CD4-positive, CD25-positive, alpha-beta regulatory T cell (primary cell): ENCODE data around the gene MYLIP. TPM values are rescaled to one million over a fixed set of nuclear protein-coding genes. Genes with fewer than 3 reads are reported as not detected.

Experiments
- ATAC-seq, 2 donors: fragments of 150-1000 bp; cut with Tn5 transposase; one replicate each; pipeline ENCODE4 v1.10.0; 2021; ENCODE audit warnings: low read depth in 2 of 2, moderate number of reproducible peaks in 2 of 2, moderate library complexity in 1 of 2
- DNase-seq, 3 donors: peaks; one replicate each; pipeline versions ENCODE4 v3.0.0 to v3.0.0-alpha.2; 2012 to 2022; ENCODE audit warnings: mixed read lengths in 1 of 3
- H3K27ac ChIP-seq: one replicate; pipeline ENCODE4 v1.7.0; 2013; ENCODE audit warnings: mild to moderate bottlenecking, low read length; ENCODE audit not compliant: insufficient read depth, poor library complexity, severe bottlenecking
- H3K27me3 ChIP-seq: one replicate; pipeline ENCODE4 v1.7.0; 2013; ENCODE audit warnings: low read length; ENCODE audit not compliant: control insufficient read depth, insufficient read depth
- H3K36me3 ChIP-seq: one replicate; pipeline ENCODE4 v1.7.0; 2013; ENCODE audit warnings: mild to moderate bottlenecking, low read length, moderate library complexity; ENCODE audit not compliant: control insufficient read depth, insufficient read depth
- H3K4me1 ChIP-seq: 2 replicates; pipeline ENCODE4 v1.7.0; 2013; ENCODE audit warnings: mild to moderate bottlenecking, low read length; ENCODE audit not compliant: insufficient read depth, control insufficient read depth, poor library complexity, severe bottlenecking
- H3K4me3 ChIP-seq: one replicate; pipeline ENCODE4 v1.7.0; 2013; ENCODE audit warnings: low read depth, mild to moderate bottlenecking, low read length, moderate library complexity
- H3K9me3 ChIP-seq, 2 experiments: 1 replicate in 1 of 2; 2 replicates in 1 of 2; pipeline ENCODE4 v1.7.0; 2013; ENCODE audit warnings: low read length in 2 of 2, mild to moderate bottlenecking in 1 of 2, moderate library complexity in 1 of 2; ENCODE audit not compliant: control insufficient read depth in 2 of 2
- H3K27ac Mint-ChIP-seq, 3 donors: one replicate each; pipeline ENCODE4 v1.8.0; 2020 to 2022; ENCODE audit warnings: mild to moderate bottlenecking in 3 of 3, mixed read lengths in 3 of 3, moderate library complexity in 2 of 3
- H3K27me3 Mint-ChIP-seq: one replicate; pipeline ENCODE4 v1.8.0; 2022; ENCODE audit warnings: mild to moderate bottlenecking, mixed read lengths
- H3K36me3 Mint-ChIP-seq: one replicate; pipeline ENCODE4 v1.8.0; 2020; ENCODE audit warnings: mixed read lengths
- H3K4me1 Mint-ChIP-seq, 4 donors: one replicate each; pipeline ENCODE4 v1.8.0; 2020 to 2022; ENCODE audit warnings: mixed read lengths in 4 of 4, mild to moderate bottlenecking in 1 of 4
- H3K4me3 Mint-ChIP-seq, 4 donors: one replicate each; pipeline ENCODE4 v1.8.0; 2020 to 2022; ENCODE audit warnings: mild to moderate bottlenecking in 4 of 4, mixed read lengths in 4 of 4, moderate library complexity in 3 of 4
- H3K9me3 Mint-ChIP-seq, 7 donors: one replicate each; pipeline ENCODE4 v1.8.0; 2020 to 2022; ENCODE audit warnings: mixed read lengths in 7 of 7, mild to moderate bottlenecking in 3 of 7, moderate library complexity in 2 of 7
- polyA plus RNA-seq, 4 donors: library from polyadenylated mRNA; unstranded; fragments of 300-500 nt; fragmentation: Illumina TruSeq; gene quantifications; one replicate each; pipeline ENCODE4 v1.2.3, GENCODE V29; 2021
- total RNA-seq: library from RNA; stranded (reverse); gene quantifications from one replicate; pipeline ENCODE4 v1.2.3, GENCODE V29; 2022

Gene MYLIP
- total and polyA plus RNA-seq, 5 donors from 2014 or later: 62.4 to 236 (median 74.3) TPM

DNA sequence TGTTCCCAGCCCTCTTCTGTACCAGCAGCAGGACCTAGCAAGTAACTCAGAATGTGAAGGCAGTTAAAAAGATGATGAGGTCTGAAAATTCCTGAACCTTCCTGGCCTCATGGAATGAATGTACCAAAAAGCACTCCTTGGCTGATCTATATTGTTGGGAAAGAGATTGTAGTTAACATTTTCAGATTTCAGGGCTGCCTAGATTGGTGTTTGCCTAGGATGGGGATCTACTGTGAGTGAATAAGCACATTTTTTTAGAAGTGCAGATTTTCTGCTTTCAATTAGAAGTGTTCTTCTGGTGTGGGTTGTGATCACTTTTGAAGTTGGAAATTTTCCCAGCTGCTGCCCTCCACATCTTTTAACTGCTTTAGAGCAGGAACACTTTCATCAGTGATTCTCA is 6.2 kb downstream of the MYLIP start:
- ATAC-seq (no peak), DNase-seq (no peak)
- peak overlapping the region; percentile 52 for H3K4me3 ChIP-seq
- peaks cover 90% of the 10 kb centered on the region for H3K4me1 ChIP-seq
- Mint-ChIP-seq H3K27me3 (peaks cover 5% of the 10 kb centered on the region), H3K27ac (peak overlapping the region in 2 of 3 donors; percentile 10 to 69), H3K9me3 (peaks cover 0 to 2% (median 0%) of the 10 kb centered on the region in 7 donors), H3K36me3 (peaks cover 47% of the 10 kb centered on the region), H3K4me3 (peak overlapping the region; percentile 45 to 94 (median 64)), H3K4me1 (peaks cover 64 to 89% (median 81%) of the 10 kb centered on the region in 4 donors)
- no peaks in the 10 kb centered on the region for H3K9me3 ChIP-seq
- no peak overlapping the region for H3K27ac ChIP-seq
- H3K27me3 ChIP-seq: no peaks in the 10 kb centered on the region
- H3K36me3 ChIP-seq: peaks cover 34% of the 10 kb centered on the region

DNA sequence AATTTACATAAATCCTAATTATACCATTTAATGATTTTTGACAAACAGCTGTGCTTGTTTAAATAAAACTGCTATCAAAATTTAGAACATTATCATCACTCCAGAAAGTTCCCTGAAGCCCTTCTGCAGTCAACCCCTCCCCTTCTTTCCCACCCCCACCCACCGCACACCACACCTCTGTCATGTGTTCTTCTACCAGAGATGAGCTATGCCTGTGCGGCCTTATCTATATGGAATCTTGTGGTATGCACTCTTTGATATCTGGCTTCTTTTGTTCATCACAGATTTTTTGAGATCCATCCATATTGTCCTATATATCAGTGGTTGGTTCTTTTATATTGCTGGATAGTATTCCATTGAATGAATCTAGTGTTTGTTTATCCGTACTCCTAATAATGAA is 7.2 kb downstream of the MYLIP start:
- DNase-seq (peak; percentile 36 to 50 (median 46)), ATAC-seq (peak; percentile 29 to 38)
- peaks cover 83% of the 10 kb centered on the region for H3K4me1 ChIP-seq
- H3K27ac ChIP-seq: peak overlapping the region; percentile 58
- Mint-ChIP-seq H3K27me3 (peaks cover under 1% of the 10 kb centered on the region), H3K9me3 (peaks cover 0 to 2% (median 0%) of the 10 kb centered on the region in 7 donors), H3K4me1 (peaks cover 73 to 95% (median 81%) of the 10 kb centered on the region in 4 donors), H3K4me3 (peak overlapping the region; percentile 80 to 94 (median 85)), H3K36me3 (peaks cover 57% of the 10 kb centered on the region), H3K27ac (peak overlapping the region in 2 of 3 donors; percentile 4 to 79)
- no peaks in the 10 kb centered on the region for H3K27me3 ChIP-seq
- no peaks in the 10 kb centered on the region for H3K9me3 ChIP-seq
- peak overlapping the region; percentile 85 for H3K4me3 ChIP-seq
- H3K36me3 ChIP-seq: peaks cover 41% of the 10 kb centered on the region

DNA sequence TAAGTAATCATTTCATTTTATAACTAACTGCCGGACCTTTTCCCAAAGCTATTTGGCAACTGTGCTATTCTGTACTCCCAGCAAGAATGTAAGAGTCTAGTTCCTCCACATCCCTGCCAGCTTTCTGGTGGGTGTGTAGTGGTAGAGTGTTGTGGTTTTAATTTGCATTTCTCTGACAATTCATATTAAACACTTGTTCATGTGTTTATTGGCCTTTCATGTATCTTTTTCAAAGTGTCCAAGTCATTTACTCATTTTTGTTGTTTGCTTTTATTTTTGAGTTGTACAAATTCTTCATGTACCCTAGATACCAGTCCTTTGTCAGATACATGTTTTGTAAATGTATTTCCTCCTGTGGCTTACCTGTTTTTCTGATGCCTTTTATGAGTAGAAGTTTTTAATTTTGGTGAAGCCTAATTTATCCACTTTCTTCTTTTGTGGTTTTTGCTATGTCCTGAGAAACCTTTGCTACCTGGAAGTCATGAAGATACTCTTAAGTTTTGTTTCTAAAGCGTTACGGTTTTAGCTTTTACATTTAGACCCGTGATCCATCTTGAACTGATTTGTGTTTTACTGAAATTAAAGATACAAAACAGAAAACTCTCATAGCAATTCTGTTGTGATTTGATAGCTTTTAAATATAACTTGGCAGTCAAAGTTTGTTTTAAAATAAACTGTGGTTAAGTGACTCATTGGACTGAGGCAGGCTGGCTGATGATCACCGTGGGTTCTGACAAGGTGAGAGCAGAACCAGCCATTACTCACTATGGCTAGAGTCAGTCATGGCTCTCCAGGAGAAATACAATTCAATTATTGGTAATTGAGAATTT is 8.0 kb downstream of the MYLIP start:
- H3K36me3 ChIP-seq: peaks cover 47% of the 10 kb centered on the region
- peak overlapping the region; percentile 80 to 94 (median 85) for H3K4me3 Mint-ChIP-seq
- H3K4me1 Mint-ChIP-seq: peaks cover 72 to 94% (median 79%) of the 10 kb centered on the region in 4 donors
- peaks cover 0 to 2% (median 0%) of the 10 kb centered on the region in 7 donors for H3K9me3 Mint-ChIP-seq
- H3K36me3 Mint-ChIP-seq: peaks cover 63% of the 10 kb centered on the region
- H3K9me3 ChIP-seq: no peaks in the 10 kb centered on the region
- H3K27me3 ChIP-seq: no peaks in the 10 kb centered on the region
- peak overlapping the region; percentile 58 for H3K27ac ChIP-seq
- peak overlapping the region; percentile 4 to 79 (median 70) for H3K27ac Mint-ChIP-seq
- DNase-seq: peak; percentile 15 to 47 (median 40)
- no peaks in the 10 kb centered on the region for H3K27me3 Mint-ChIP-seq
- peak; percentile 87 to 89 for ATAC-seq
- H3K4me3 ChIP-seq: peak overlapping the region; percentile 85
- H3K4me1 ChIP-seq: peaks cover 75% of the 10 kb centered on the region

DNA sequence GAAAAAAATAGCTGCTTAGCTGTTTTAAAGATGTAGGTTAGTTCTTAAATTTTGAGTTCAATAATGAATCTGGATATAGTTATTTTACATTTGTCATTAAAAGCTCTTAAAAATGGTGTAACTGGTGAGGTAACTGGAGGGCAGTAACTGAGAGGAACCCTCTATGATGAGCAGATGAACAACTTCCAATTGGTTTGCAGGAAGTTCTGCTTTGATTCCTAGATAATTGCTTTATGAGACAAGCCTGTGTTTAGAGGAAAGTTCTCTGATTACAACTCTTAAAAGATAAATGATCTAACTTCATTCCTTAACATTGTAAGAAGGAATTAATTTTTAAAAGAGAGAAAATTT is 8.5 kb downstream of the MYLIP start:
- peak overlapping the region; percentile 80 to 94 (median 85) for H3K4me3 Mint-ChIP-seq
- ATAC-seq (no peak), DNase-seq (no peak)
- H3K27me3 ChIP-seq: no peaks in the 10 kb centered on the region
- H3K4me3 ChIP-seq: peak overlapping the region; percentile 85
- no peaks in the 10 kb centered on the region for H3K27me3 Mint-ChIP-seq
- peak overlapping the region; percentile 58 for H3K27ac ChIP-seq
- peaks cover 53% of the 10 kb centered on the region for H3K36me3 ChIP-seq
- H3K27ac Mint-ChIP-seq: peak overlapping the region; percentile 4 to 79 (median 70)
- peaks cover 0 to 2% (median 0%) of the 10 kb centered on the region in 7 donors for H3K9me3 Mint-ChIP-seq
- peaks cover 70 to 89% (median 78%) of the 10 kb centered on the region in 4 donors for H3K4me1 Mint-ChIP-seq
- H3K9me3 ChIP-seq: no peaks in the 10 kb centered on the region
- peaks cover 70% of the 10 kb centered on the region for H3K4me1 ChIP-seq
- H3K36me3 Mint-ChIP-seq: peaks cover 66% of the 10 kb centered on the region

DNA sequence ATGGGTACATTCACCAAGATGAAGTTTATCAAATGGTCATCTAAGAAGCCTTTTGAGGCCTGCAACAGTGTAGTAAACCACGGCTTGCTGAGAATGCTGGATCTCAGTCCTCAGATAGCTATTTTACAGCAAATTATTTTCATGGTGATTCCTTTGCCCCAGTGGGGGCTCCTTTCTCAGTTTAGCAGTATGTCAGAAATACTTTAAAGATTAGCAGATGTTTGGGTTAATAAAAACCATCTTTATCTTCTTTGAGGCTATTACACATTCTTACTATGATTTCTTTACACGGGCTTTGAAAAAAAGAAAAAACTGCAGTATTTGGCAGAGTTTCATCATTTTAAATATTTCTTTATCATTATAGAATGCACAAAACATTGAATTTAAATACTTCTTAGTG is 10.7 kb downstream of the MYLIP start:
- peaks cover 57% of the 10 kb centered on the region for H3K36me3 ChIP-seq

DNA sequence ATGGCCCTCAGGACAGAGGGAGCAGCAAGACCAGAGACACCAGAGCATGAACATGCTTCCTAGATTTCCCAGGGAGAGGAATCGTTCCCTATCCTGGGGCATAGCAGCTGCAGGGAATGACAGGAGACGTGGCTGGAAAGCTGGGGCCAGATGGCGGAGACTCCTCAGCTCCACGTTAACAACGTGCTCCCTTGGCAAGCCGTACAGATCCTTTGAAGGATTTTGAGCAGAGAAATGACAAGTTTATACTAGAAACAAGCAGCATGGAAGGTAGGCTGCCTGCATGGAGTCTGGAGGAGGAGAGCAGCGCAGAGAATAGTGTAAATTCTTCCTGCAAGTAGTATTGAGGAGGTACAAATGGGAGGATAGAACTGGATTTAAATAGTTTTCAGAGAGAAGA is 11.7 kb downstream of the MYLIP start:
- ATAC-seq: no peak
- Histone ChIP-seq H3K4me3 (no peak overlapping the region), H3K9me3 (no peaks in the 10 kb centered on the region), H3K36me3 (peaks cover 65% of the 10 kb centered on the region), H3K4me1 (peaks cover 39% of the 10 kb centered on the region), H3K27ac (no peak overlapping the region), H3K27me3 (no peaks in the 10 kb centered on the region)
- no peak for DNase-seq
- Mint-ChIP-seq H3K4me1 (peaks cover 41 to 77% (median 55%) of the 10 kb centered on the region in 4 donors), H3K27me3 (no peaks in the 10 kb centered on the region), H3K36me3 (peaks cover 74% of the 10 kb centered on the region), H3K4me3 (peak overlapping the region in 1 of 4 donors; percentile 15), H3K27ac (peak overlapping the region; percentile 23 to 85 (median 57)), H3K9me3 (no peaks in the 10 kb centered on the region)

More for the DNA sequence above, 10.7 kb downstream of the MYLIP start:
- peak overlapping the region in 1 of 3 donors; percentile 76 for H3K27ac Mint-ChIP-seq
- peaks cover 49% of the 10 kb centered on the region for H3K4me1 ChIP-seq
- H3K9me3 Mint-ChIP-seq: no peaks in the 10 kb centered on the region
- H3K4me1 Mint-ChIP-seq: peaks cover 49 to 84% (median 61%) of the 10 kb centered on the region in 4 donors
- no peak overlapping the region for H3K27ac ChIP-seq
- H3K9me3 ChIP-seq: no peaks in the 10 kb centered on the region
- no peaks in the 10 kb centered on the region for H3K27me3 ChIP-seq
- H3K36me3 Mint-ChIP-seq: peaks cover 72% of the 10 kb centered on the region
- no peak overlapping the region for H3K4me3 ChIP-seq
- no peaks in the 10 kb centered on the region for H3K27me3 Mint-ChIP-seq
- DNase-seq (no peak), ATAC-seq (no peak)
- no peak overlapping the region for H3K4me3 Mint-ChIP-seq

DNA sequence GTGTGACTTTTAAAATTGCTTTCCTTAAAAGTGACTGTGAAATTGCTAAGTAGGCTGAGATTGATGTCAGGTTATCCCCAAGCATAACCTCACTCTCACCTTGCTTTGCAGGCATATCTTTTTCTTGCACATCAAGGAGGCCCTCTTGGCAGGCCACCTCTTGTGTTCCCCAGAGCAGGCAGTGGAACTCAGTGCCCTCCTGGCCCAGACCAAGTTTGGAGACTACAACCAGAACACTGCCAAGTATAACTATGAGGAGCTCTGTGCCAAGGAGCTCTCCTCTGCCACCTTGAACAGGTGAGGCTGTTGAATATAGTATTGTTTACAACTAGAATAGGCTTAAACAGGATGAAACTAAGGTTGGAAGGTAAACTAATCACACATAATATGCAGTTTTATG is 12.6 kb downstream of the MYLIP start:
- Histone ChIP-seq H3K4me3 (no peak overlapping the region), H3K9me3 (no peaks in the 10 kb centered on the region), H3K27me3 (no peaks in the 10 kb centered on the region), H3K4me1 (peaks cover 31% of the 10 kb centered on the region), H3K27ac (no peak overlapping the region), H3K36me3 (peaks cover 74% of the 10 kb centered on the region)
- Mint-ChIP-seq H3K36me3 (peaks cover 76% of the 10 kb centered on the region), H3K27me3 (no peaks in the 10 kb centered on the region), H3K4me3 (no peak overlapping the region), H3K9me3 (no peaks in the 10 kb centered on the region), H3K4me1 (peaks cover 37 to 78% (median 54%) of the 10 kb centered on the region in 4 donors), H3K27ac (no peak overlapping the region)
- ATAC-seq (no peak), DNase-seq (no peak)
